Gastroesophageal sphincter (tissue), 4 donors: ENCODE data around the gene SYT5. TPM values are rescaled to one million over a fixed set of nuclear protein-coding genes. Genes with fewer than 3 reads are reported as not detected.
A peak's percentile ranks its signal among the peaks of the same experiment; 100 is the strongest.

ENCODE experiments used
- ATAC-seq: fragments of 150-250 bp; one replicate; pipeline ENCODE4 v1.9.1; 2016; ENCODE audit warnings: mild to moderate bottlenecking, moderate library complexity
- H3K27ac ChIP-seq, 4 donors: fragments of 200-600 bp; sonication (generic) in 3 of 4; 1 replicate in 3 of 4; 2 replicates in 1 of 4; pipeline ENCODE4 v1.5.1; 2016 to 2019
- H3K27me3 ChIP-seq: fragments of 200-600 bp; sonication (generic); one replicate; pipeline ENCODE4 v1.5.1; 2019
- H3K36me3 ChIP-seq, 2 donors: fragments of 200-600 bp; sonication (generic); one replicate each; pipeline ENCODE4 v1.5.1; 2019; ENCODE audit warnings: control low read depth in 1 of 2
- H3K4me1 ChIP-seq, 3 donors: fragments of 200-600 bp; sonication (generic); 1 replicate in 2 of 3; 2 replicates in 1 of 3; pipeline ENCODE4 v1.5.1; 2016 to 2019; ENCODE audit warnings: control low read depth in 2 of 3
- H3K4me3 ChIP-seq, 2 donors: fragments of 200-600 bp; sonication (generic); one replicate each; pipeline ENCODE4 v1.5.1; 2019; ENCODE audit warnings: mild to moderate bottlenecking in 1 of 2, moderate library complexity in 1 of 2
- H3K9me3 ChIP-seq, 3 donors: fragments of 200-600 bp; sonication (generic); one replicate each; pipeline ENCODE4 v1.5.1; 2017 to 2019; ENCODE audit warnings: control low read depth in 2 of 3
- EP300 ChIP-seq: sonication (generic); formaldehyde crosslinking; IDR thresholded peaks from one replicate; pipeline ENCODE4 v1.6.1; 2017; ENCODE audit warnings: antibody characterized with exemption, mild to moderate bottlenecking
- POLR2A ChIP-seq, 2 donors: fragments of 450-650 bp; IDR thresholded peaks; one replicate each; pipeline ENCODE4 v1.6.1; 2017; ENCODE audit warnings: antibody characterized with exemption in 2 of 2, mild to moderate bottlenecking in 2 of 2, moderate library complexity in 1 of 2
- POLR2AphosphoS5 ChIP-seq: sonication (generic); formaldehyde crosslinking; IDR thresholded peaks from one replicate; pipeline ENCODE4 v1.6.1; 2017; ENCODE audit warnings: antibody characterized with exemption
- WGBS, 2 donors: methylation state at CpG; one replicate each; pipeline ENCODE4 v1.1.5; 2018; ENCODE audit warnings: low coverage in 1 of 2; 5-methylcytosine and 5-hydroxymethylcytosine counted together
- total RNA-seq, 4 donors: library from RNA; depleted of rRNA; stranded (reverse); fragments of >200 nt; gene quantifications; one replicate each; pipeline ENCODE4 v1.1.0, GENCODE V29; 2016
- TF ChIP-seq, protein P1 (sequence below), 4 experiments: fragments of 200-600 bp in 2 of 4; fragments of 450-650 bp in 2 of 4; sonication (generic) in 1 of 4; IDR thresholded peaks; one replicate each; pipeline ENCODE4 v1.5.1; 2017 to 2019; ENCODE audit warnings: antibody characterized with exemption in 4 of 4, mild to moderate bottlenecking in 2 of 4, moderate library complexity in 2 of 4

Gene SYT5
- total RNA-seq = under 1 TPM in 1 of 4 donors, not detected in 3; 0.13 TPM

DNA sequence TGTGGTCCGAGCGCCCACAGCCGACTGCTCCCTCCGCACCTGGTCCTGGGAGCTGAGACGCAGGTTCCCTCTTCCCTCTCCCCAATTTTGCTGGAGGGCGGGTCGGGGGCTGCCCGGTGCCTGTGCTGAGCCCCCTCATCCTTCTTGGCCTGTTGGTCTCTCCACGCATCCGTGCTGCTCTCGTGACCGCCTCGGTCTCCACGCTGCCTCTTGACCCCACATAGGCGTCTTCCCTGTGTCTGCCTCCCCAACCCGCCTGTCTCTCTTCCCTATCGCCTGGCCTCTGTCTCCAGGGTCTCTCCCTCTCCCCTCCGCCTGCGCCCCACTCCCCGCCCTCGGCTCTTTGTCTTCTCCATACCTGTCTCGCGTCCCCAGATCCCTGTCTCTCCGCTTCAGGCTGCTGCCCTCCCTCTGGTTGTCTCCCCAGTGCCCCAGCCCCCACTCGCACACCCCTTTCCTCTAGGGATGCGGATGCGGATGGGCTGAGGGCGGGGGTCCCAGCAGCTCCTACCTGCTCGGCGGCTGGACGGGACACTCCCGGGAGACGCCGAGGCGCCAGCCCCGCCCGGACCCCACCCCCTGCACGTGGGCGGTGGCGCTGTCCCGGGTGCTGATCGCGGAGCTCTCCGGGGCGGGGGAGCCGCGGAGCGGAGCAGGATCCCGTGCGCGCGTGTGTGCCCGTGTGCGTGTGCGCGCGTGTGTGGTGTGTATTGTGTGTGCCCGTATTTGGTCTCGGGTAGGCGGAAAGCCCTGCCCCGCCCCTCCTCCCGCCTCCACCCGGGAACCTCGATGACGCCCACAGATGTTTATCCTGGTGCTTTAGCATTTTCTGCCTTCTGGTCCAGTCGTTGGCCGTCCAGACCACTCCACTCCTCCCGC lies at the start of gene SYT5:
SYT5 (minus strand) TSS at position 684 of the 879 bp plus-strand sequence. CDS start 1,248 bp downstream, outside the sequence.
- H3K27me3 ChIP-seq = peaks cover 100% of the 10 kb centered on the region
- H3K36me3 ChIP-seq = no peaks in the 10 kb centered on the region
- H3K4me3 ChIP-seq = peak within 1 kb of the TSS in 1 of 2 donors; percentile 36
- H3K4me1 ChIP-seq = peaks cover 0 to 18% (median 3%) of the 10 kb centered on the region in 3 donors
- H3K27ac ChIP-seq = no peak within 1 kb of the TSS
- ATAC-seq = peak; percentile 60
- H3K9me3 ChIP-seq = no peaks in the 10 kb centered on the region
- WGBS, 2 donors = 0 to 1% methylated on average over 14 to 16 of the region's 68 CpGs
- TF ChIP-seq, protein P1, sequence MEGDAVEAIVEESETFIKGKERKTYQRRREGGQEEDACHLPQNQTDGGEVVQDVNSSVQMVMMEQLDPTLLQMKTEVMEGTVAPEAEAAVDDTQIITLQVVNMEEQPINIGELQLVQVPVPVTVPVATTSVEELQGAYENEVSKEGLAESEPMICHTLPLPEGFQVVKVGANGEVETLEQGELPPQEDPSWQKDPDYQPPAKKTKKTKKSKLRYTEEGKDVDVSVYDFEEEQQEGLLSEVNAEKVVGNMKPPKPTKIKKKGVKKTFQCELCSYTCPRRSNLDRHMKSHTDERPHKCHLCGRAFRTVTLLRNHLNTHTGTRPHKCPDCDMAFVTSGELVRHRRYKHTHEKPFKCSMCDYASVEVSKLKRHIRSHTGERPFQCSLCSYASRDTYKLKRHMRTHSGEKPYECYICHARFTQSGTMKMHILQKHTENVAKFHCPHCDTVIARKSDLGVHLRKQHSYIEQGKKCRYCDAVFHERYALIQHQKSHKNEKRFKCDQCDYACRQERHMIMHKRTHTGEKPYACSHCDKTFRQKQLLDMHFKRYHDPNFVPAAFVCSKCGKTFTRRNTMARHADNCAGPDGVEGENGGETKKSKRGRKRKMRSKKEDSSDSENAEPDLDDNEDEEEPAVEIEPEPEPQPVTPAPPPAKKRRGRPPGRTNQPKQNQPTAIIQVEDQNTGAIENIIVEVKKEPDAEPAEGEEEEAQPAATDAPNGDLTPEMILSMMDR (IDR thresholded peaks at IDR 0.05) = no peak
- TF ChIP-seq POLR2AphosphoS5 (no peak), POLR2A (IDR thresholded peaks at IDR 0.05) (no peak), EP300 (no peak)

DNA sequence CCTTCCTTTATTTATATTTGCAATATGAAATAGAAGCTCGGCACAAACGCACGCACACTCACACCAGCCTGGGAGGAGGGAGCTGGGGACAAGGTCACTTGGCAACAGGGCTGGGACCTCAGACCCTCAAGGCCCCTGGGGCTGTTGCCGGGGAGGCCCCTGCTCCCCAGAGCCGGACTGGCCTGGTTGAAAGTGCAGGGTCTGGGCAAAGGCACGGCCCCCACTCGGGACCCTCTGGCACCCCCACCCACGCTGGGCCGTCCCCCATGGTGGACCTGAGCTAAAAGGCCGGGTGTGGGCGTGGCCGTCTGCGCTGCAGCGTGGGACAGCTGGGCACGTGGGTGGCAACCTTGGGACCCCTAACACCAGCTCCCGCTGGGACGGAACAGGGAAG lies 49.7 kb upstream of the SYT5 start:
- H3K4me1 ChIP-seq = peaks cover 0 to 10% (median 0%) of the 10 kb centered on the region in 3 donors
- no peak overlapping the region for H3K4me3 ChIP-seq
- no peak for ATAC-seq
- TF ChIP-seq, protein P1 (IDR thresholded peaks at IDR 0.05) = no peak
- TF ChIP-seq EP300 (no peak), POLR2A (IDR thresholded peaks at IDR 0.05) (no peak), POLR2AphosphoS5 (no peak)
- H3K36me3 ChIP-seq = peaks cover 0 to 87% of the 10 kb centered on the region in 2 donors
- H3K27me3 ChIP-seq = no peaks in the 10 kb centered on the region
- no peak overlapping the region for H3K27ac ChIP-seq
- 100% methylated on average over 1 of the region's 17 CpGs; no CpG with 5 or more reads in 1 of the 2 donors for WGBS, 2 donors
- no peaks in the 10 kb centered on the region for H3K9me3 ChIP-seq

DNA sequence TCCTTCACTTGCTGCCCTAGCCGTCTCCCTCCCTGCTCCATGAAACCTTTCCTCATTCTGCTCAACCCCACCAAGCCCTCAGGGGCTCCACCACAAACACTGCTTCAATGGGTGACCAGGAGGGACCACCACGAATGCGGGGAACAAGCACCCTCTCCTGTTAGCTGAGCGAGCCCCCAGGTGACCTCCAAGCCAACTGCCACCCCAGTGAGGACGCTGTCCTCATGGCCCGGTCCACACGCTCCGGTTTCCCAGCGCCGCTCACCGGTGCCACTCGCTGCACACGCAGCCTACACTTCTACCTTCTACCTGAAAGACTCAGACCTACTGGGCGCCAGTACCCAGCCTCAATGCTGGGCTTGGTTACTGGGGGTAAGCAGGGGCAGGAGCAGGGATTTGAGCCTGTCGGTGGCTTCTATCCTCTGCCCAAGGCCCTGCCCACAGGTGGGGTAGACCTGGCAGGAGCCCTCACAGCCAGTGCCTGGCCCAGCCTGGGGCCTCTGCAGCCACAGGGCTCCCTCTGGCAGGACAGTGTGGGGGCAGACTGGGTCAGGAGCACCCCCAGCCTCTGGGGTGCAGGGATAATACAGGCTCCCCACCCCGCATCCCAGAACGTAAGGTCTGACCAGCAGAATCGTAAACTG lies 49.2 kb upstream of the SYT5 start:
- no peak overlapping the region for H3K4me3 ChIP-seq
- no peak for ATAC-seq
- H3K4me1 ChIP-seq = peaks cover 0 to 10% (median 0%) of the 10 kb centered on the region in 3 donors
- TF ChIP-seq, protein P1 (IDR thresholded peaks at IDR 0.05) = no peak
- no peak for TF ChIP-seq POLR2AphosphoS5
- no peak for TF ChIP-seq POLR2A (IDR thresholded peaks at IDR 0.05)
- 95 to 100% methylated on average over 2 to 12 of the region's 18 CpGs for WGBS, 2 donors
- no peaks in the 10 kb centered on the region for H3K9me3 ChIP-seq
- no peak overlapping the region for H3K27ac ChIP-seq
- H3K27me3 ChIP-seq = no peaks in the 10 kb centered on the region
- H3K36me3 ChIP-seq = peaks cover 0 to 82% of the 10 kb centered on the region in 2 donors

DNA sequence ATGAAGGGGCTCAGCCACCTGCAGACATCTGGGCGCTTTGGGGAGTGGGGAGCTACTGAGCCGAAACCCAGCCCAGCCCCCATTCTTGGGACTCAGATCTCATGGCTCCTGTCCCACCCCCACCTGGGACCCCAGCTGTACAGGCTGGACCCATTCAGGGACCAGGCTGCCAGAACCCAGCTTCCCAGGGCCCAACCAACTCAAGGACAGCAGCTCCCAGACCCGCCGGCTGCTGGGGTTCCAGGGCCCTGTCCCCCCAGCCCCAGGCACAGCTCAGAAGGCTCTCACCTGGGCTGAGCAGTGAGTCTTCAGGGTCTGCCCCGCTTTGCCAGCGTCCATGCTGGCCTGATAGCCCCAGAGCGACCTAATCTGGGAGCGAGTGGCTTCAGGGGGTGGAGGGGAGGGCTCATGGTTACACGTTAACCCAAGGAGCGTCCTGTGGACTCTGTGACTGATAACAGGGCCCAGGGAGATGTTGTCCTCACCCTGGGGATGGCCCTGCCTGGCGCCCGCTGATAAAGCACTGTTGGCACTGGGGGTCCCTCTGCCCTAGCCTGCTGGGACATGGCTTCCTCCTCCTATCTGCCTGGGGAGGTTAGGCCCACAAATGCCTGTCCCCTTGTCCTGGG lies 48.4 kb upstream of the SYT5 start, which contains the start of gene TMEM86B:
TMEM86B (minus strand) TSS at position 361 of the 629 bp plus-strand sequence; CDS start at position 339, 22 bp downstream.
- no peak within 1 kb of the TSS for H3K27ac ChIP-seq
- WGBS, 2 donors = 80% methylated on average over 2 of the region's 12 CpGs; no CpG with 5 or more reads in 1 of the 2 donors
- ATAC-seq = no peak

DNA sequence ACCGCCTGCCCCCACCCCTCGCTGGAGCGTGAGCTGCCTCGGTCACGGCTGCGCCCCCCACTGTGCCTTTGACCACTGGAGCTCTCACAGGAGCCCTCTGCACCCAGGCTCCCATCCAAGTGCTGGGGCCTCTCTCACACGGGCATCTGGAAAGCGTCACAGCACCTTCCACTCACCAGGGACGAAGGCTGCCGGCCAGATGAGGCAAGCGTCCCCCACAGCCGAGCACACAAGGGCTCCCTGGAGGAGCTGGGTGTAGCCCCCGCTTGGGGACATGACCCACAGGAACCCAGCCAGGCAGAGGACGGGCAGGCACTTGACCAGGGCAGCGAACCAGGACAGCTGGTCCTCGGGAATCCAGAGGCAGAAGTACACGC lies 47.9 kb upstream of the SYT5 start:
- Histone ChIP-seq H3K36me3 (peaks cover 0 to 69% of the 10 kb centered on the region in 2 donors), H3K27ac (no peak overlapping the region), H3K4me1 (peaks cover 0 to 10% (median 0%) of the 10 kb centered on the region in 3 donors), H3K27me3 (no peaks in the 10 kb centered on the region), H3K9me3 (no peaks in the 10 kb centered on the region), H3K4me3 (no peak overlapping the region)
- TF ChIP-seq POLR2AphosphoS5 (peak; percentile 37), EP300 (no peak), POLR2A (IDR thresholded peaks at IDR 0.05) (no peak)
- TF ChIP-seq, protein P1 (IDR thresholded peaks at IDR 0.05) = no peak
- ATAC-seq = no peak
- WGBS, 2 donors = 53% methylated on average over 3 of the region's 17 CpGs; no CpG with 5 or more reads in 1 of the 2 donors

More for the DNA sequence above, 48.4 kb upstream of the SYT5 start, which contains the start of gene TMEM86B:
- Histone ChIP-seq H3K9me3 (no peaks in the 10 kb centered on the region), H3K27me3 (no peaks in the 10 kb centered on the region), H3K4me3 (no peak within 1 kb of the TSS), H3K4me1 (peaks cover 0 to 10% (median 0%) of the 10 kb centered on the region in 3 donors), H3K36me3 (peaks cover 0 to 74% of the 10 kb centered on the region in 2 donors)
- no peak for TF ChIP-seq POLR2AphosphoS5
- no peak for TF ChIP-seq POLR2A (IDR thresholded peaks at IDR 0.05)
